ENCODE data around the gene CUX1. TPM values are rescaled to one million over a fixed set of nuclear protein-coding genes. Genes with fewer than 3 reads are reported as not detected.
"Not testable (repeated sequence)": the region's sequence is repeated elsewhere in the genome, so short reads cannot be mapped to it uniquely, and the experiment has no call there.

Gene CUX1
- total RNA-seq, 1 donor from 2014 or later: 40.5 TPM

- FAIRE-seq: no peak
- Histone ChIP-seq H3K27me3 (ENCODE audit: control insufficient read depth, insufficient read depth, low read length) (no peaks in the 10 kb centered on the region), H3K4me3 (ENCODE audit: low read depth, low read length) (no peak overlapping the region), H3K36me3 (ENCODE audit: control insufficient read depth, insufficient read depth, low read length) (peaks cover 2% of the 10 kb centered on the region)
- DNase-seq (ENCODE audit: low read depth): no peak
- no peak for TF ChIP-seq CTCF (IDR thresholded peaks at IDR 0.05; ENCODE audit: insufficient read depth, low read length, severe bottlenecking)
These were observed 363.3 kb downstream of the CUX1 start for GRCh38 chr7:102180727-102181126.

GRCh38 chr7:102181517-102181916 is 364.1 kb downstream of the CUX1 start:
- H3K36me3 ChIP-seq (ENCODE audit: control insufficient read depth, insufficient read depth, low read length): peaks cover 6% of the 10 kb centered on the region
- H3K4me3 ChIP-seq (ENCODE audit: low read depth, low read length): no peak overlapping the region
- no peak for FAIRE-seq
- no peaks in the 10 kb centered on the region for H3K27me3 ChIP-seq (ENCODE audit: control insufficient read depth, insufficient read depth, low read length)
- no peak for DNase-seq (ENCODE audit: low read depth)
- no peak for TF ChIP-seq CTCF (IDR thresholded peaks at IDR 0.05; ENCODE audit: insufficient read depth, low read length, severe bottlenecking)

GRCh38 chr7:102182016-102182415 is 364.6 kb downstream of the CUX1 start:
- FAIRE-seq: no peak
- DNase-seq (ENCODE audit: low read depth): no peak
- Histone ChIP-seq H3K4me3 (ENCODE audit: low read depth, low read length) (no peak overlapping the region), H3K36me3 (ENCODE audit: control insufficient read depth, insufficient read depth, low read length) (peaks cover 6% of the 10 kb centered on the region), H3K27me3 (ENCODE audit: control insufficient read depth, insufficient read depth, low read length) (no peaks in the 10 kb centered on the region)
- no peak for TF ChIP-seq CTCF (IDR thresholded peaks at IDR 0.05; ENCODE audit: insufficient read depth, low read length, severe bottlenecking)

- not testable (repeated sequence) for DNase-seq (ENCODE audit: low read depth)
These were observed 366.4 kb downstream of the CUX1 start for GRCh38 chr7:102183848-102184247.

GRCh38 chr7:102184303-102184702 is 366.9 kb downstream of the CUX1 start:
- TF ChIP-seq CTCF (IDR thresholded peaks at IDR 0.05; ENCODE audit: insufficient read depth, low read length, severe bottlenecking): no peak
- DNase-seq (ENCODE audit: low read depth): no peak
- FAIRE-seq: no peak
- peaks cover 6% of the 10 kb centered on the region for H3K36me3 ChIP-seq (ENCODE audit: control insufficient read depth, insufficient read depth, low read length)
- H3K4me3 ChIP-seq (ENCODE audit: low read depth, low read length): no peak overlapping the region
- H3K27me3 ChIP-seq (ENCODE audit: control insufficient read depth, insufficient read depth, low read length): no peaks in the 10 kb centered on the region

More at GRCh38 chr7:102183848-102184247, 366.4 kb downstream of the CUX1 start:
- H3K36me3 ChIP-seq (ENCODE audit: control insufficient read depth, insufficient read depth, low read length); H3K4me3 ChIP-seq (ENCODE audit: low read depth, low read length); H3K27me3 ChIP-seq (ENCODE audit: control insufficient read depth, insufficient read depth, low read length); FAIRE-seq: not testable (repeated sequence)

- no peak for TF ChIP-seq CTCF (IDR thresholded peaks at IDR 0.05; ENCODE audit: insufficient read depth, low read length, severe bottlenecking)
- FAIRE-seq: no peak
- H3K36me3 ChIP-seq (ENCODE audit: control insufficient read depth, insufficient read depth, low read length): peaks cover 8% of the 10 kb centered on the region
- DNase-seq (ENCODE audit: low read depth): no peak
- no peak overlapping the region for H3K4me3 ChIP-seq (ENCODE audit: low read depth, low read length)
- H3K27me3 ChIP-seq (ENCODE audit: control insufficient read depth, insufficient read depth, low read length): no peaks in the 10 kb centered on the region
These were observed 368.4 kb downstream of the CUX1 start for GRCh38 chr7:102185796-102186195.
